Measurements from ENCODE around the gene PNKP. TPM values are rescaled to one million over a fixed set of nuclear protein-coding genes. Genes with fewer than 3 reads are reported as not detected.

Gene PNKP
- total and polyA plus RNA-seq, 10 of the 15 experiments (the other 5 are each of a cell fraction or from before 2014, with no cell fraction given) = 2.9 to 82.3 (median 33.2) TPM

- TF ChIP-seq, protein P1, sequence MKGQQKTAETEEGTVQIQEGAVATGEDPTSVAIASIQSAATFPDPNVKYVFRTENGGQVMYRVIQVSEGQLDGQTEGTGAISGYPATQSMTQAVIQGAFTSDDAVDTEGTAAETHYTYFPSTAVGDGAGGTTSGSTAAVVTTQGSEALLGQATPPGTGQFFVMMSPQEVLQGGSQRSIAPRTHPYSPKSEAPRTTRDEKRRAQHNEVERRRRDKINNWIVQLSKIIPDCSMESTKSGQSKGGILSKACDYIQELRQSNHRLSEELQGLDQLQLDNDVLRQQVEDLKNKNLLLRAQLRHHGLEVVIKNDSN (IDR thresholded peaks at IDR 0.05; ENCODE audit: borderline replicate concordance, extremely low read length, insufficient read depth, low read depth, low read length) = no peak
Observed at GRCh38 chr19:49884109-49884508, 16.7 kb upstream of the PNKP start (continued).

DNA sequence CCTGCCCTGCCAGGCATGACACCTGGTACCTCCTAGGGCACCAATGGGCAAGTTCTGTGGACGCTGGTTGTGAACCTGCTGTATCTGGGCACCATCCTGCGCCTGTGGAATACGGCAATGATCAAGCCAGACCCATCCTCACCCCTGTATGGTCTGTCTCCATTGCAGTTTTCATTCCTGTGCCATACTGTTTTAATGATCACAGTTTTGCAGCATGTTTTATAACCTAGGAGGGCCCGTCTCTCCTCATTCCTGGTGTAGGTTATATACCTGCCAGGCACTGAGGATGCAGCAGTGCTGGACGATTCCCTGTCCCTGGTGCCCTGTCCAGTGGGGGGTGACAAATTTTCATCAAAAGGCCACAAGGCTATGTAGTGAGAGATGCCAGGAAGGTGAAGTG lies 15.7 kb upstream of the PNKP start:
- no TSS peak for BruUV-seq (replicated peaks)
- no peaks in the 10 kb centered on the region for H3K27me3 ChIP-seq (replicated peaks in 1 of 2; ENCODE audit: control insufficient read depth in 2 of 2, insufficient read depth in 2 of 2, low read length in 1 of 2)
- ChIA-PET SMC1A (ENCODE audit: uncharacterized antibody, unreplicated experiment) (interaction anchor here (1.0 to 1.1 kb wide), 2 partner anchors 12 to 29 kb away, joined by 3 read pairs; no protein-coding TSS in a partner anchor), CTCF (no interaction called here), POLR2A (interaction anchor here (1.0 kb wide), 2 partner anchors 10 to 24 kb away, joined by 3 read pairs; no protein-coding TSS in a partner anchor), RAD21 (ENCODE audit: unreplicated experiment) (no interaction called here)
- in situ Hi-C loops (cut with MboI) = loop anchor here (25.0 kb wide), 1 partner anchor 1246 kb away; the partner anchor contains the start of genes CA11 and DBP
- H2AFZ ChIP-seq (ENCODE audit: control insufficient read depth, low read depth, low read length) = no peak overlapping the region
- no peak overlapping the region for H3K4me2 ChIP-seq (ENCODE audit: control insufficient read depth, insufficient read depth)
- peaks cover 8 to 13% of the 10 kb centered on the region in 2 experiments for H3K36me3 ChIP-seq (ENCODE audit: control insufficient read depth in 2 of 2, insufficient read depth in 2 of 2, low read length in 1 of 2)
- TF ChIP-seq STAT1 (conservative IDR thresholded peaks at IDR 0.05) (no peak), HSF1 (IDR thresholded peaks at IDR 0.05; ENCODE audit: low read depth, low read length) (no peak), BHLHE40 (IDR thresholded peaks at IDR 0.05; ENCODE audit: borderline replicate concordance in 1 of 2, low read depth in 2 of 2, low read length in 1 of 2) (no peak), RELA (IDR thresholded peaks at IDR 0.05; ENCODE audit: borderline replicate concordance, partially characterized antibody) (no peak), ZNF622 (IDR thresholded peaks at IDR 0.05) (no peak), SMARCA5 (IDR thresholded peaks at IDR 0.05) (peak; percentile 50; the same call in 1 of the 2 replicates)
- H3K4me1 ChIP-seq (ENCODE audit: control insufficient read depth, insufficient read depth, low read length) = peaks cover 12% of the 10 kb centered on the region
- H3K27ac ChIP-seq (ENCODE audit: control insufficient read depth, insufficient read depth) = no peak overlapping the region
- peaks cover 4% of the 10 kb centered on the region for H3K79me2 ChIP-seq (ENCODE audit: control insufficient read depth, insufficient read depth, low read length)
- intact Hi-C loops (cut with micrococcal nuclease; ENCODE audit: unreplicated experiment) = no loop called here
- DNase-seq (ENCODE audit: low read depth, low spot score) = no peak
- H3K9ac ChIP-seq (ENCODE audit: control insufficient read depth, insufficient read depth, low read length) = no peak overlapping the region
- H3K4me3 ChIP-seq = no peak overlapping the region
- WGBS (ENCODE audit: insufficient coverage, insufficient replicate concordance, low lambda C conversion rate, missing lambda C conversion rate) = 98% methylated on average over 5 of the region's 5 CpGs
- no peak for ATAC-seq
- H4K20me1 ChIP-seq (ENCODE audit: control insufficient read depth, insufficient read depth) = no peaks in the 10 kb centered on the region
- no peaks in the 10 kb centered on the region; the same call in 2 of the 3 replicates for H3K9me3 ChIP-seq (replicated peaks; ENCODE audit: control insufficient read depth, insufficient read depth, low read length)
- no peak for FAIRE-seq
